Measurements from ENCODE around the gene PCDHGA1.
"Not testable (repeated sequence)": the region's sequence is repeated elsewhere in the genome, so short reads cannot be mapped to it uniquely, and the experiment has no call there.

PCDHGA1 gene

DNA sequence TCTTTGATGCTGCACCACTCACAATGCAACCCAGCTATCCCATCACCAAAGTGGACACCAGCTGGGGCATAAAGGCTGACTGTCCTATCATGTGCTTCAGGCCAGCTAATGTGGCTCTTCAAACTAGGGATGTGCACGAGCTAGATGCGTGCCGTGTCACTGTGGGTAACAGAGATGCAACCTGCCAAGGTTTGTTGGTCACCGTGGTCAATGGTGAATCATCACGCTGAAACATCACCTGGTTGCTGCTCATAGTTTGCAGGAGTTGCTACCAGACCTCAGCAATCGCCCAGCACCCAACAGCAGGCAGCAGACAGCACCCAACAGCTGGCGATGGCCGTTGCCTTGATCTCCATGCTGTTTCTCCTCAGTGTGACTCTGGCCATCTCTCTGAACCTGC, 2.1 kb upstream of the PCDHGA1 start:
- H3K9me3 ChIP-seq = no peaks in the 10 kb centered on the region
- H3K4me3 ChIP-seq (ENCODE audit: low read depth, low read length) = no peak overlapping the region
- H3K27me3 ChIP-seq = no peaks in the 10 kb centered on the region
- DNase-seq = no peak
- TF ChIP-seq, protein P1, sequence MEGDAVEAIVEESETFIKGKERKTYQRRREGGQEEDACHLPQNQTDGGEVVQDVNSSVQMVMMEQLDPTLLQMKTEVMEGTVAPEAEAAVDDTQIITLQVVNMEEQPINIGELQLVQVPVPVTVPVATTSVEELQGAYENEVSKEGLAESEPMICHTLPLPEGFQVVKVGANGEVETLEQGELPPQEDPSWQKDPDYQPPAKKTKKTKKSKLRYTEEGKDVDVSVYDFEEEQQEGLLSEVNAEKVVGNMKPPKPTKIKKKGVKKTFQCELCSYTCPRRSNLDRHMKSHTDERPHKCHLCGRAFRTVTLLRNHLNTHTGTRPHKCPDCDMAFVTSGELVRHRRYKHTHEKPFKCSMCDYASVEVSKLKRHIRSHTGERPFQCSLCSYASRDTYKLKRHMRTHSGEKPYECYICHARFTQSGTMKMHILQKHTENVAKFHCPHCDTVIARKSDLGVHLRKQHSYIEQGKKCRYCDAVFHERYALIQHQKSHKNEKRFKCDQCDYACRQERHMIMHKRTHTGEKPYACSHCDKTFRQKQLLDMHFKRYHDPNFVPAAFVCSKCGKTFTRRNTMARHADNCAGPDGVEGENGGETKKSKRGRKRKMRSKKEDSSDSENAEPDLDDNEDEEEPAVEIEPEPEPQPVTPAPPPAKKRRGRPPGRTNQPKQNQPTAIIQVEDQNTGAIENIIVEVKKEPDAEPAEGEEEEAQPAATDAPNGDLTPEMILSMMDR (IDR thresholded peaks at IDR 0.05; ENCODE audit: low read depth, low read length) = no peak
- H3K4me1 ChIP-seq = no peaks in the 10 kb centered on the region
- no peaks in the 10 kb centered on the region for H3K36me3 ChIP-seq

DNA sequence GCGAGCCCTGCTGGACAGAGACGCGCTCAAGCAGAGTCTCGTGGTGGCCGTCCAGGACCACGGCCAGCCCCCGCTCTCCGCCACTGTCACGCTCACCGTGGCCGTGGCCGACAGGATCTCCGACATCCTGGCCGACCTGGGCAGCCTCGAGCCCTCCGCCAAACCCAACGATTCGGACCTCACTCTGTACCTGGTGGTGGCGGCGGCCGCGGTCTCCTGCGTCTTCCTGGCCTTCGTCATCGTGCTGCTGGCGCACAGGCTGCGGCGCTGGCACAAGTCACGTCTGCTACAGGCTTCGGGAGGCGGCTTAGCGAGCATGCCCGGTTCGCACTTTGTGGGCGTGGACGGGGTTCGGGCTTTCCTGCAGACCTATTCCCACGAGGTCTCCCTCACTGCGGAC, 2.3 kb downstream of the PCDHGA1 start:
- H3K4me1 ChIP-seq; H3K4me3 ChIP-seq (ENCODE audit: low read depth, low read length); H3K36me3 ChIP-seq; H3K27me3 ChIP-seq; H3K9me3 ChIP-seq; DNase-seq: not testable (repeated sequence)

DNA sequence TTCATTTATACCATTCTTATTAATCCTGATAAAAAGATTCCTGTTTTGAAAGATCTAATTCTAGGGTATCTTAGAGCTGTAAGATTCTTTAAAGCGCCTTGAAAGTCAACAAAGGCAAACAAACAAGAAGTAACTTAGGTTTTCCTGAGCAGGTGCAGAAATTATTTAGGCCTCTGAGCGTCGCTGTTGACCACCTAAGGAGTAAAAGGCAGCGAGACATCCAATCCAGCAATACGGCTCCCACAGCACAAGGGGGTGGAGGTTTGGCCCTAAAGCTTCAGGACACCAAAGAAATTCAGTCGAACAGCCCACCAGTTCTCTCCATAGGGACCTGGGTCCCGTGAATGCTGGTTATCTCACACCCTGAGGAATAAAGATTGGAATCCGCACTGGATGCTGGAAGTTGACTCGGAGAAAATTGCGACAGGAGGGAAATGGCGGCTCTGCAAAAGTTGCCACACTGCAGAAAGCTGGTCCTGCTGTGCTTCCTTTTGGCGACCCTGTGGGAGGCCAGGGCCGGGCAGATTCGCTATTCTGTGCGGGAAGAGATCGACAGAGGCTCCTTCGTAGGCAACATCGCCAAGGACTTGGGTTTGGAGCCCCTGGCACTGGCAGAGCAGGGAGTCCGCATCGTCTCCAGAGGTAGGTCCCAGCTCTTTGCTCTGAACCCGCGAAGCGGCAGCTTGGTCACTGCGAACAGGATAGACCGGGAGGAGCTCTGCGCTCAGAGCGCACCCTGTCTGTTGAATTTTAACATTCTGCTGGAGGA, 8.4 kb downstream of the PCDHGA1 start, which contains the start of gene PCDHGA2:
Gene PCDHGA2 (plus strand): TSS at position 223 of the 769 bp plus-strand sequence.
- no peak within 1 kb of the TSS for H3K4me3 ChIP-seq (ENCODE audit: low read depth, low read length)

DNA sequence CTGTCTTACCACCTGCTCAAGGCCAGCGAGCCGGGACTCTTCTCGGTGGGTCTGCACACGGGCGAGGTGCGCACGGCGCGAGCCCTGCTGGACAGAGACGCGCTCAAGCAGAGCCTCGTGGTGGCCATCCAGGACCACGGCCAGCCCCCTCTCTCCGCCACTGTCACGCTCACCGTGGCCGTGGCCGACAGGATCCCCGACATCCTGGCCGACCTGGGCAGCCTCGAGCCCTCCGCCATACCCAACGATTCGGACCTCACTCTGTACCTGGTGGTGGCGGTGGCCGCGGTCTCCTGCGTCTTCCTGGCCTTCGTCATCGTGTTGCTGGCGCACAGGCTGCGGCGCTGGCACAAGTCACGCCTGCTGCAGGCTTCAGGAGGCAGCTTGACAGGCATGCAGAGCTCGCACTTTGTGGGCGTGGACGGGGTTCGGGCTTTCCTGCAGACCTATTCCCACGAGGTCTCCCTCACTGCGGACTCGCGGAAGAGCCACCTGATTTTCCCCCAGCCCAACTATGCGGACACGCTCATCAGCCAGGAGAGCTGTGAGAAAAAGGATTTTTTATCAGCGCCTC, 10.6 kb downstream of the PCDHGA1 start:
- not testable (repeated sequence) for DNase-seq; H3K36me3 ChIP-seq; H3K4me1 ChIP-seq; H3K9me3 ChIP-seq; H3K4me3 ChIP-seq (ENCODE audit: low read depth, low read length); H3K27me3 ChIP-seq

More for the DNA sequence above, 8.4 kb downstream of the PCDHGA1 start, which contains the start of gene PCDHGA2:
- TF ChIP-seq, protein P1 (IDR thresholded peaks at IDR 0.05; ENCODE audit: low read depth, low read length) = peak; percentile 65
- Histone ChIP-seq H3K36me3 (peaks cover under 1% of the 10 kb centered on the region; the same call in 1 of the 2 replicates), H3K4me1 (no peaks in the 10 kb centered on the region; the same call in 1 of the 2 replicates), H3K9me3 (peaks cover under 1% of the 10 kb centered on the region), H3K27me3 (no peaks in the 10 kb centered on the region)
- peak; percentile 52 for DNase-seq

DNA sequence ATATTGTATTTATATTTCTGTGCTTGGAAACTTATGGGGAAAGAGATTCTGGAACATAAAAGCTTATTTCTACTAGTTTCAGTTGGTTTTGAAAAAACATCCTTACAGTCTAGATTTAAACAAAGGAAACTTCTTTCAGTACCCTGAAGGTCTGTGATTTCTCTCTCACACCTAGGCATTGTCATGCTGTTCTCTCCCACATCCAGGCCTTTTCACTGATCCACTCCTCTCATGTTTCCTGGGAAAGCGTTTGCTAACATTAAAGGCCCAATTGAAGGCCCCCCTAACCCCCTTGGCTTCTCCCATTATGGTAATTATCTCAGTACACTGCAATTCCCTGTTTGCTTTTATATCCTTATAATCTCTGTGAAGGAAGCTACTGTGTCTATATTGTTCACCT, 12.5 kb downstream of the PCDHGA1 start:
- no peak for DNase-seq
- Histone ChIP-seq H3K27me3 (no peaks in the 10 kb centered on the region), H3K36me3 (peaks cover 3% of the 10 kb centered on the region; the same call in 1 of the 2 replicates), H3K4me1 (no peaks in the 10 kb centered on the region; the same call in 1 of the 2 replicates), H3K9me3 (peaks cover 4% of the 10 kb centered on the region), H3K4me3 (ENCODE audit: low read depth, low read length) (no peak overlapping the region)
- TF ChIP-seq, protein P1 (IDR thresholded peaks at IDR 0.05; ENCODE audit: low read depth, low read length) = no peak

DNA sequence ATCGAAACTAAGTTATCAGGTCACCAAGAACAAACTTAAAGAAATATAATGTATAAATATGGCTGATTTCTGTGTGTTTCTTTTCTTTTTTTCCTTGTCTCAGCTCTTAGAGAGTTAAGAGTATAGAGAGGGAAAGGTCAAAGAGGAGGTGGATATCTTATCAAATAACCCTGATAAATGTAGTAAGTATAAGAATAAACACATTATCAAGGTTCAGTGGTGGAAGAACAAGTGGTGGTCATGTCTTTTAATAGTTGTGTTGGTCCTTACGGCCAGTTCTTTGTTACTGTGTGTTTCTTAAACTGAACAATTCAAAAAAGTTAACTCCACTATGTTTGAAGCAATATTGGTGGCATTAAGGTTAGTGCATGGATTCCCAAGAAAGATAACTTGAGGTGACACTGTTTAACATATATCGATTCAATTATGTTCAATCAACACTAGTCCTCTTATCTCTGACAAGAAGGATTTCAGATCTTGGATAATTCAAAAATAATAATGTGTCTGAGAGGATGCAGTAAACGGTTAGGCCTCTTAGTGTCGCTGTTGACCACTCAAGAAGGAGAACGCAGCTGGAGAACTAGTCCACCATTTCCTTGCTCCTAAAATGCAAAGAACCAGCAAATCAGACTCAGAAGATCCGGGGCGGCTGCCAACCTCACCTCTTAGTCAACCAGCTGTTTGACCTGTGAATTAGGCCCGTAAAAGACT, 13.1 kb downstream of the PCDHGA1 start, which contains the start of gene PCDHGA3:
Gene PCDHGA3 (plus strand): TSS at position 588 of the 711 bp plus-strand sequence. CDS start 205 bp downstream, outside the sequence.
- H3K36me3 ChIP-seq = peaks cover 3% of the 10 kb centered on the region; the same call in 1 of the 2 replicates
- H3K27me3 ChIP-seq = no peaks in the 10 kb centered on the region
- H3K4me3 ChIP-seq (ENCODE audit: low read depth, low read length) = no peak within 1 kb of the TSS
- peaks cover 4% of the 10 kb centered on the region for H3K9me3 ChIP-seq
- no peaks in the 10 kb centered on the region; the same call in 1 of the 2 replicates for H3K4me1 ChIP-seq
- TF ChIP-seq, protein P1 (IDR thresholded peaks at IDR 0.05; ENCODE audit: low read depth, low read length) = peak; percentile 68
- DNase-seq = peak; percentile 41
